ENCODE results near the gene TSEN54.

DNA sequence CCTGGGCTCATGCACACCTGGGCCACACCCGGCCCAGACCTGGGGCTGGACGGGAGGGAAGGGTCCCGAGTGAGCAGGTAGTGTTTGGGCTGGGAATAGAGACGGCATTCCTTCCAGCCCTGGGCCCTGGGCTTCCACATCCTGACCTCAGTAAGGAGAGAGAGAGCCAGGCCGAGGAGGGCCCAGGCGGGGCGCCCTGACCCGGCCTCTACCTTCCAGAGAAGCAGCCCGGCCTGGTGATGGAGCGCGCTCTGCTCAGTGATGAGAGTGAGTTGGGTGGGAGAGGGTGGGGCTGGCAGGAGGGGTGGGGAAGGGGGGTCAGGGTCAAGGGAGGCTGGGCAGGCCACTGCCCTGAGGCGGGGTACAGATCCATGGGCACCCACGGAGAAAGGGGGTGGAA, 57.7 kb downstream of the TSEN54 start:
- TF ChIP-seq, protein P1, sequence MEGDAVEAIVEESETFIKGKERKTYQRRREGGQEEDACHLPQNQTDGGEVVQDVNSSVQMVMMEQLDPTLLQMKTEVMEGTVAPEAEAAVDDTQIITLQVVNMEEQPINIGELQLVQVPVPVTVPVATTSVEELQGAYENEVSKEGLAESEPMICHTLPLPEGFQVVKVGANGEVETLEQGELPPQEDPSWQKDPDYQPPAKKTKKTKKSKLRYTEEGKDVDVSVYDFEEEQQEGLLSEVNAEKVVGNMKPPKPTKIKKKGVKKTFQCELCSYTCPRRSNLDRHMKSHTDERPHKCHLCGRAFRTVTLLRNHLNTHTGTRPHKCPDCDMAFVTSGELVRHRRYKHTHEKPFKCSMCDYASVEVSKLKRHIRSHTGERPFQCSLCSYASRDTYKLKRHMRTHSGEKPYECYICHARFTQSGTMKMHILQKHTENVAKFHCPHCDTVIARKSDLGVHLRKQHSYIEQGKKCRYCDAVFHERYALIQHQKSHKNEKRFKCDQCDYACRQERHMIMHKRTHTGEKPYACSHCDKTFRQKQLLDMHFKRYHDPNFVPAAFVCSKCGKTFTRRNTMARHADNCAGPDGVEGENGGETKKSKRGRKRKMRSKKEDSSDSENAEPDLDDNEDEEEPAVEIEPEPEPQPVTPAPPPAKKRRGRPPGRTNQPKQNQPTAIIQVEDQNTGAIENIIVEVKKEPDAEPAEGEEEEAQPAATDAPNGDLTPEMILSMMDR (IDR thresholded peaks at IDR 0.05) = no peak
- no peak for TF ChIP-seq POLR2A (IDR thresholded peaks at IDR 0.05)
